ENCODE data around the gene CREBBP.

The CREBBP gene

GRCh38 chr16:3762107-3762750 lies 118.3 kb downstream of the CREBBP start:
- TF ChIP-seq CTCF (IDR thresholded peaks at IDR 0.05; ENCODE audit: insufficient read depth, low read length, missing control alignments): no peak
- H3K4me3 ChIP-seq (ENCODE audit: low read depth, low read length): no peak overlapping the region
- ChIA-PET POLR2A (no interaction called here), CTCF (no interaction called here)
- no peak for DNase-seq (ENCODE audit: low read depth, low spot score)

- no peak for TF ChIP-seq CTCF (IDR thresholded peaks at IDR 0.05; ENCODE audit: insufficient read depth, low read length, missing control alignments)
- ChIA-PET CTCF (no interaction called here), POLR2A (no interaction called here)
- H3K4me3 ChIP-seq (ENCODE audit: low read depth, low read length): no peak overlapping the region
- DNase-seq (ENCODE audit: low read depth, low spot score): no peak
Observed at GRCh38 chr16:3761375-3762106, 119.0 kb downstream of the CREBBP start.

- DNase-seq (ENCODE audit: low read depth, low spot score): no peak
- no peak overlapping the region for H3K4me3 ChIP-seq (ENCODE audit: low read depth, low read length)
- CTCF ChIA-PET: no interaction called here
- no peak for TF ChIP-seq CTCF (IDR thresholded peaks at IDR 0.05; ENCODE audit: insufficient read depth, low read length, missing control alignments)
- POLR2A ChIA-PET: no interaction called here
Observed at GRCh38 chr16:3760518-3760917, 120.0 kb downstream of the CREBBP start.

GRCh38 chr16:3759736-3760135 lies 120.8 kb downstream of the CREBBP start:
- POLR2A ChIA-PET: interaction anchor here (0.6 kb wide), 1 partner anchor 273 kb away, joined by 3 read pairs; no protein-coding TSS in a partner anchor
- no peak overlapping the region for H3K4me3 ChIP-seq (ENCODE audit: low read depth, low read length)
- CTCF ChIA-PET: interaction anchor here (1.6 kb wide), 1 partner anchor 10 kb away, joined by 5 read pairs; no protein-coding TSS in a partner anchor
- no peak for DNase-seq (ENCODE audit: low read depth, low spot score)
- TF ChIP-seq CTCF (IDR thresholded peaks at IDR 0.05; ENCODE audit: insufficient read depth, low read length, missing control alignments): no peak

- ChIA-PET CTCF (interaction anchor here (1.7 kb wide), 1 partner anchor 9 kb away, joined by 3 read pairs; no protein-coding TSS in a partner anchor), POLR2A (no interaction called here)
- no peak for DNase-seq (ENCODE audit: low read depth, low spot score)
- H3K4me3 ChIP-seq (ENCODE audit: low read depth, low read length): no peak overlapping the region
- no peak for TF ChIP-seq CTCF (IDR thresholded peaks at IDR 0.05; ENCODE audit: insufficient read depth, low read length, missing control alignments)
Observed at GRCh38 chr16:3756113-3756512, 124.4 kb downstream of the CREBBP start.

GRCh38 chr16:3755249-3755648 lies 125.3 kb downstream of the CREBBP start:
- ChIA-PET CTCF (no interaction called here), POLR2A (no interaction called here)
- H3K4me3 ChIP-seq (ENCODE audit: low read depth, low read length): no peak overlapping the region
- DNase-seq (ENCODE audit: low read depth, low spot score): no peak
- no peak for TF ChIP-seq CTCF (IDR thresholded peaks at IDR 0.05; ENCODE audit: insufficient read depth, low read length, missing control alignments)
